RWPE2 (cell line): ENCODE data around the gene ASXL3.

Experiments
- ATAC-seq: fragments of 200-7000 bp; cut with Tn5 transposase; 3 replicates; pipeline ENCODE4 v1.9.1; 2021; ENCODE audit warnings: low read depth
- DNase-seq: peaks from one replicate; pipeline ENCODE4 v3.0.0-alpha.2; 2020; ENCODE audit warnings: low spot score
- H3K27ac ChIP-seq: fragments of 450-650 bp; 2 replicates; pipeline ENCODE4 v1.5.1; 2017; ENCODE audit warnings: mild to moderate bottlenecking; ENCODE audit not compliant: poor library complexity, severe bottlenecking
- H3K27me3 ChIP-seq: fragments of 250-450 bp; sonication (Bioruptor Pico); 2 replicates; pipeline ENCODE4 v1.5.1; 2021; ENCODE audit warnings: mild to moderate bottlenecking, moderate library complexity; ENCODE audit not compliant: insufficient read depth, poor library complexity, severe bottlenecking
- H3K36me3 ChIP-seq: fragments of 250-450 bp; sonication (Bioruptor Pico); 2 replicates; pipeline ENCODE4 v1.5.1; 2020; ENCODE audit warnings: low read depth, mild to moderate bottlenecking, moderate library complexity
- H3K4me1 ChIP-seq: fragments of 250-450 bp; sonication (Bioruptor Pico); 2 replicates; pipeline ENCODE4 v1.5.1; 2021; ENCODE audit warnings: mild to moderate bottlenecking, moderate library complexity; ENCODE audit not compliant: insufficient read depth, poor library complexity, severe bottlenecking
- H3K4me3 ChIP-seq: fragments of 250-450 bp; sonication (Bioruptor Pico); 2 replicates; pipeline ENCODE4 v1.5.1; 2021; ENCODE audit warnings: mild to moderate bottlenecking, moderate library complexity; ENCODE audit not compliant: severe bottlenecking
- H3K9me3 ChIP-seq: fragments of 250-450 bp; sonication (Bioruptor Pico); 2 replicates; pipeline ENCODE4 v1.5.1; 2021; ENCODE audit warnings: mild to moderate bottlenecking, moderate library complexity; ENCODE audit not compliant: severe bottlenecking
- CTCF ChIP-seq: fragments of 450-650 bp; IDR thresholded peaks from one replicate; pipeline ENCODE4 v1.5.1; 2017; ENCODE audit warnings: mild to moderate bottlenecking, moderate library complexity; ENCODE audit not compliant: poor library complexity, severe bottlenecking

The ASXL3 gene

GRCh38 chr18:33665187-33665586 lies 87.2 kb downstream of the ASXL3 start:
- ATAC-seq (no peak), DNase-seq (no peak)
- H3K4me3 ChIP-seq, result no peak overlapping the region
- H3K9me3 ChIP-seq, result no peaks in the 10 kb centered on the region
- no peaks in the 10 kb centered on the region for H3K36me3 ChIP-seq
- H3K4me1 ChIP-seq, result no peaks in the 10 kb centered on the region
- no peak overlapping the region for H3K27ac ChIP-seq
- no peaks in the 10 kb centered on the region for H3K27me3 ChIP-seq
- no peak for TF ChIP-seq CTCF

- H3K27me3 ChIP-seq, result no peaks in the 10 kb centered on the region
- H3K4me1 ChIP-seq, result no peaks in the 10 kb centered on the region
- ATAC-seq (no peak), DNase-seq (no peak)
- H3K4me3 ChIP-seq, result no peak overlapping the region
- H3K27ac ChIP-seq, result no peak overlapping the region
- no peak for TF ChIP-seq CTCF
- no peaks in the 10 kb centered on the region for H3K36me3 ChIP-seq
- no peaks in the 10 kb centered on the region for H3K9me3 ChIP-seq
These were observed 87.6 kb downstream of the ASXL3 start for GRCh38 chr18:33665641-33666040.

- no peaks in the 10 kb centered on the region for H3K9me3 ChIP-seq
- TF ChIP-seq CTCF, result no peak
- no peaks in the 10 kb centered on the region for H3K4me1 ChIP-seq
- DNase-seq, result no peak
- no peak overlapping the region for H3K4me3 ChIP-seq
- peaks cover 4% of the 10 kb centered on the region for H3K27me3 ChIP-seq
- no peaks in the 10 kb centered on the region for H3K36me3 ChIP-seq
- ATAC-seq, result no peak
- no peak overlapping the region for H3K27ac ChIP-seq
These were observed 88.9 kb downstream of the ASXL3 start for GRCh38 chr18:33666915-33667314.

GRCh38 chr18:33669589-33669988 lies 91.6 kb downstream of the ASXL3 start:
- ATAC-seq, result no peak
- Histone ChIP-seq H3K27ac (no peak overlapping the region), H3K27me3 (peaks cover 4% of the 10 kb centered on the region), H3K9me3 (no peaks in the 10 kb centered on the region), H3K4me3 (no peak overlapping the region), H3K4me1 (no peaks in the 10 kb centered on the region), H3K36me3 (no peaks in the 10 kb centered on the region)
- DNase-seq, result no peak
- TF ChIP-seq CTCF, result no peak

- ATAC-seq, result no peak
- Histone ChIP-seq H3K27me3 (peaks cover 4% of the 10 kb centered on the region), H3K4me1 (no peaks in the 10 kb centered on the region), H3K4me3 (no peak overlapping the region), H3K36me3 (no peaks in the 10 kb centered on the region), H3K9me3 (no peaks in the 10 kb centered on the region), H3K27ac (no peak overlapping the region)
- DNase-seq, result no peak
- TF ChIP-seq CTCF, result no peak
These were observed 92.0 kb downstream of the ASXL3 start for GRCh38 chr18:33670029-33670428.
